IMR-90 (cell line): Measurements from ENCODE around the gene SLIT3. TPM values are rescaled to one million over a fixed set of nuclear protein-coding genes. Genes with fewer than 3 reads are reported as not detected.

Experiments
- ATAC-seq: fragments of 200-7000 bp; cut with Tn5 transposase; 2 replicates; pipeline ENCODE4 v1.9.1; 2020; ENCODE audit warnings: low read depth, mild to moderate bottlenecking, moderate library complexity
- BruUV-seq: library from RNA; stranded (reverse); fragments of 400-500 nt; replicated peaks from 2 replicates; lab custom pipeline; 2021; lab: Mats Ljungman, UMichigan
- CTCF ChIA-PET: fragments of 300-600 bp; formaldehyde crosslinking; extraction: SDS; loops from one replicate; lab custom pipeline; 2021; ENCODE audit warnings: antibody characterized with exemption; lab: Yijun Ruan, JAX
- POLR2A ChIA-PET: fragments of 300-600 bp; sonication (Branson Sonifier 250); formaldehyde crosslinking; loops from one replicate; lab custom pipeline; 2022; ENCODE audit warnings: antibody characterized with exemption; ENCODE audit not compliant: unreplicated experiment; lab: Charles Lee
- DNase-seq: peaks from one replicate; pipeline ENCODE4 v3.0.0; 2013
- H2AFZ ChIP-seq: replicated peaks from 2 replicates; pipeline ENCODE3; 2013; ENCODE audit warnings: low read length, mild to moderate bottlenecking; ENCODE audit not compliant: poor library complexity
- H2AK5ac ChIP-seq: 2 replicates; pipeline ENCODE4 v1.6.1; 2013; ENCODE audit warnings: low read depth, low read length, inconsistent platforms
- H2AK9ac ChIP-seq: replicated peaks from 2 replicates; pipeline ENCODE3; 2013; ENCODE audit warnings: mild to moderate bottlenecking, low read depth, low read length, moderate library complexity; ENCODE audit not compliant: poor library complexity
- H2BK120ac ChIP-seq: 2 replicates; pipeline ENCODE4 v1.6.1; 2013; ENCODE audit warnings: low read depth, low read length, inconsistent platforms
- H2BK15ac ChIP-seq: 3 replicates; pipeline ENCODE4 v1.6.1; 2013; ENCODE audit warnings: low read depth, low read length, inconsistent platforms
- H2BK20ac ChIP-seq: 2 replicates; pipeline ENCODE4 v1.6.1; 2013; ENCODE audit warnings: low read depth, mild to moderate bottlenecking, inconsistent platforms, low read length, moderate library complexity
- H2BK5ac ChIP-seq: 2 replicates; pipeline ENCODE4 v1.6.1; 2013; ENCODE audit warnings: mild to moderate bottlenecking, low read depth, low read length, inconsistent platforms; ENCODE audit not compliant: poor library complexity, severe bottlenecking
- H3K14ac ChIP-seq: replicated peaks from 2 replicates; pipeline ENCODE4 v1.6.1; 2013; ENCODE audit warnings: low read depth, low read length, inconsistent platforms
- H3K18ac ChIP-seq: 2 replicates; pipeline ENCODE4 v1.6.1; 2013; ENCODE audit warnings: low read depth, low read length, control low read depth
- H3K23ac ChIP-seq: 2 replicates; pipeline ENCODE4 v1.6.1; 2013; ENCODE audit warnings: low read depth, low read length, inconsistent platforms
- H3K27ac ChIP-seq: 2 replicates; pipeline ENCODE4 v1.5.1; 2013; ENCODE audit warnings: mild to moderate bottlenecking, control low read depth, low read length; ENCODE audit not compliant: insufficient read depth
- H3K27me3 ChIP-seq: 2 replicates; pipeline ENCODE4 v1.6.1; 2013; ENCODE audit warnings: low read length; ENCODE audit not compliant: control insufficient read depth, insufficient read depth
- H3K36me3 ChIP-seq: 2 replicates; pipeline ENCODE4 v1.6.1; 2013; ENCODE audit warnings: low read length, mixed read lengths; ENCODE audit not compliant: control insufficient read depth, insufficient read depth
- H3K4ac ChIP-seq: 2 replicates; pipeline ENCODE4 v1.6.1; 2013; ENCODE audit warnings: low read depth, low read length, inconsistent platforms
- H3K4me1 ChIP-seq: 2 replicates; pipeline ENCODE4 v1.6.1; 2013; ENCODE audit warnings: low read length, mixed read lengths; ENCODE audit not compliant: control insufficient read depth, insufficient read depth
- H3K4me2 ChIP-seq: 2 replicates; pipeline ENCODE4 v1.6.1; 2013; ENCODE audit warnings: low read depth, mild to moderate bottlenecking, control low read depth, low read length, moderate library complexity
- H3K4me3 ChIP-seq: 2 replicates; pipeline ENCODE4 v1.5.1; 2013; ENCODE audit warnings: low read depth, mild to moderate bottlenecking, control low read depth, low read length, moderate library complexity; ENCODE audit not compliant: insufficient read depth
- H3K56ac ChIP-seq: 2 replicates; pipeline ENCODE4 v1.6.1; 2013; ENCODE audit warnings: low read length, inconsistent platforms; ENCODE audit not compliant: insufficient read depth; ENCODE audit errors: extremely low read depth
- H3K79me1 ChIP-seq, 2 experiments: 2 replicates each; pipeline ENCODE4 v1.6.1; 2013; ENCODE audit warnings: low read length in 2 of 2, inconsistent platforms in 1 of 2, low read depth in 1 of 2
- H3K9ac ChIP-seq: 2 replicates; pipeline ENCODE4 v1.6.1; 2013; ENCODE audit warnings: low read depth, low read length, control low read depth
- H3K9me1 ChIP-seq: 2 replicates; pipeline ENCODE4 v1.6.1; 2013; ENCODE audit warnings: low read length, inconsistent platforms; ENCODE audit not compliant: insufficient read depth
- H3K9me3 ChIP-seq: 2 replicates; pipeline ENCODE4 v1.6.1; 2013; ENCODE audit warnings: low read length; ENCODE audit not compliant: control insufficient read depth, insufficient read depth
- H4K20me1 ChIP-seq: 2 replicates; pipeline ENCODE4 v1.6.1; 2013; ENCODE audit warnings: low read length, inconsistent platforms; ENCODE audit not compliant: insufficient read depth
- H4K5ac ChIP-seq: 2 replicates; pipeline ENCODE4 v1.6.1; 2013; ENCODE audit warnings: mild to moderate bottlenecking, low read depth, low read length, control low read depth
- H4K8ac ChIP-seq, 2 experiments: 2 replicates each; pipeline ENCODE4 v1.6.1; 2013; ENCODE audit warnings: low read depth in 2 of 2, low read length in 2 of 2, control low read depth in 1 of 2, inconsistent platforms in 1 of 2
- H4K91ac ChIP-seq: 2 replicates; pipeline ENCODE4 v1.6.1; 2013; ENCODE audit warnings: low read depth, low read length, inconsistent platforms; ENCODE audit not compliant: insufficient read depth
- FOS ChIP-seq: fragments of 150-350 bp; IDR thresholded peaks from 2 replicates; pipeline ENCODE4 v1.6.1; 2016; ENCODE audit warnings: low read depth, low read length
- MAZ ChIP-seq: IDR thresholded peaks from 2 replicates; pipeline ENCODE4 v1.6.1; 2012; ENCODE audit warnings: low read depth, mild to moderate bottlenecking, low read length, improper control_type of control experiment, moderate library complexity, borderline replicate concordance
- WGBS, 2 experiments: methylation state at CpG; one replicate each; pipeline versions ENCODE4 v1.1.5 to v1.1.7; 2013; ENCODE audit warnings: missing lambda C conversion rate in 2 of 2; ENCODE audit not compliant: insufficient read length in 1 of 2; ENCODE audit errors: extremely low coverage in 2 of 2; 5-methylcytosine and 5-hydroxymethylcytosine counted together
- dilution Hi-C: fragments of 300-500 bp; cut with HindIII; formaldehyde crosslinking; loops from one replicate; pipeline ENCODE4 v1.14.3; 2018; ENCODE audit warnings: low sequenced_read_pairs; ENCODE audit not compliant: unreplicated experiment
- in situ Hi-C: fragments of 300-500 bp; cut with MboI; formaldehyde crosslinking; loops from 3 replicates; pipeline ENCODE4 v1.14.3; 2019; ENCODE audit warnings: low sequenced_read_pairs, inconsistent platforms, mixed read lengths
- intact Hi-C: fragments of 100-400 bp; cut with micrococcal nuclease; formaldehyde crosslinking; loops from 2 replicates; pipeline ENCODE4 v1.10.0; 2022
- polyA plus RNA-seq, 3 experiments: library from polyadenylated mRNA; depleted of rRNA; stranded (reverse); fragments of >200 nt; gene quantifications; 2 replicates each; pipeline ENCODE4 v1.2.3, GENCODE V29; 2012; ENCODE audit warnings: low replicate concordance in 1 of 3
- total RNA-seq: library from RNA; depleted of rRNA; stranded (reverse); fragments of >200 nt; gene quantifications from 2 replicates; pipeline ENCODE4 v1.2.3, GENCODE V29; 2012

The SLIT3 gene
- total and polyA plus RNA-seq, 2 of the 4 experiments (the other 2 are of a cell fraction), result 0.18 to 0.50 TPM

GRCh38 chr5:168858994-168859393 lies 441.9 kb downstream of the SLIT3 start:
- no peak for TF ChIP-seq FOS
- TF ChIP-seq MAZ, result no peak
- in situ Hi-C loops (no loop called here), intact Hi-C loops (no loop called here), dilution Hi-C loops (no loop called here)
- H2BK5ac ChIP-seq, result no peak overlapping the region
- H3K18ac ChIP-seq, result no peak overlapping the region
- H2BK120ac ChIP-seq, result no peak overlapping the region
- H2BK15ac ChIP-seq, result no peak overlapping the region
- BruUV-seq, result no TSS peak
- ChIA-PET POLR2A (no interaction called here), CTCF (no interaction called here)
- no peak overlapping the region for H4K91ac ChIP-seq
- no peaks in the 10 kb centered on the region for H3K27me3 ChIP-seq
- H3K23ac ChIP-seq, result no peak overlapping the region
- WGBS, 2 experiments, result no CpG with 5 or more reads among the region's 6 CpGs
- DNase-seq (no peak), ATAC-seq (no peak)
- no peaks in the 10 kb centered on the region for H3K9me3 ChIP-seq
- H3K27ac ChIP-seq, result no peak overlapping the region
- no peak overlapping the region for H4K5ac ChIP-seq
- H3K4me1 ChIP-seq, result no peaks in the 10 kb centered on the region
- H3K14ac ChIP-seq, result no peak overlapping the region
- no peak overlapping the region for H3K4ac ChIP-seq
- no peak overlapping the region for H2AK5ac ChIP-seq
- H3K9ac ChIP-seq, result no peak overlapping the region
- no peak overlapping the region for H3K4me3 ChIP-seq
- H2BK20ac ChIP-seq, result no peak overlapping the region
- H3K9me1 ChIP-seq, result no peaks in the 10 kb centered on the region
- no peak overlapping the region for H2AK9ac ChIP-seq
- no peaks in the 10 kb centered on the region for H4K20me1 ChIP-seq
- H3K4me2 ChIP-seq, result no peak overlapping the region
- no peaks in the 10 kb centered on the region for H3K36me3 ChIP-seq
- no peak overlapping the region for H3K56ac ChIP-seq
- H4K8ac ChIP-seq, result no peak overlapping the region
- no peaks in the 10 kb centered on the region for H3K79me1 ChIP-seq
- no peak overlapping the region for H2AFZ ChIP-seq
